Measurements from ENCODE around the gene CRTC3. TPM values are rescaled to one million over a fixed set of nuclear protein-coding genes. Genes with fewer than 3 reads are reported as not detected.

The CRTC3 gene
- total and polyA plus RNA-seq, 2 donors (not counting 1 experiment from before 2014, with no cell fraction given), result 18.3 to 23.4 TPM

DNA sequence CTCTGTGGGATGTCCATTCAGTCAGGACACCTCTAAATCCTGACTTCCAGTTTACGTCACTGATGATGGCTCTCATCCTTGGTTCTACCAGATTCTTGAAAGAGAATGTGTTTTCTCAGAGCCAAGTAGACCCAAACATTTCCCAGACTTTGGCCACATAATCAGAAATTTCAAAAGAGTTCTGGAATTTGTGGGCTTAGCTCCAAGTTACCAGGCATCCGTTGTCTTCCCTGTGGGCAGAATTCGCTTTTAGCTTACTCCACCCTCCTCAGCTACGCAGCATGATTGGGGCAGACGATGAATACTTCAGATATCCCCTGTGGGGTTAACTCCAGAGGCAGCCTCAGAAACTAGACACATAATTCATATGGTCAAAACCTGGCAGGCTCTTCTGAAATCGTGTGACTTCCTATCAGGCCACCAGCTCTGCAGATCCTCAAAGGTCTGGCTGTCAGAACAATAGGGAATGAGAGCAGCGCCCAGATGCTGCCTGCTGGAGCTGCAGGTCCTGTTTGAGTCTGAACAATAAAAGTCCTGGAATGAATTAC is 30.6 kb downstream of the CRTC3 start:
- Histone ChIP-seq H3K27ac (ENCODE audit: insufficient read depth, low read length) (peak overlapping the region; percentile 24), H3K27me3 (ENCODE audit: control insufficient read depth, insufficient read depth, low read length) (no peaks in the 10 kb centered on the region), H3K4me1 (ENCODE audit: control insufficient read depth, extremely low read depth, insufficient read depth, low read length) (peaks cover 25% of the 10 kb centered on the region), H3K9me3 (ENCODE audit: control insufficient read depth, insufficient read depth, low read depth, low read length) (no peaks in the 10 kb centered on the region), H2AFZ (ENCODE audit: low read length) (no peak overlapping the region), H4K20me1 (ENCODE audit: control insufficient read depth, extremely low read depth, insufficient read depth, low read length) (no peaks in the 10 kb centered on the region), H3K79me2 (ENCODE audit: control insufficient read depth, insufficient read depth, low read length) (no peaks in the 10 kb centered on the region), H3K4me2 (ENCODE audit: extremely low read depth, insufficient read depth, low read length) (peak overlapping the region; percentile 3), H3K9ac (ENCODE audit: insufficient read depth, low read length) (no peak overlapping the region), H3K4me3 (replicated peaks in 1 of 4; ENCODE audit: control extremely low read depth in 1 of 4, insufficient read depth in 1 of 4, low read depth in 3 of 4, low read length in 4 of 4) (no peak overlapping the region), H3K36me3 (ENCODE audit: control insufficient read depth, insufficient read depth, low read length) (no peaks in the 10 kb centered on the region)
- no peak for TF ChIP-seq EZH2 (IDR thresholded peaks at IDR 0.05; ENCODE audit: low read length, missing control alignments)
- TF ChIP-seq, protein P1, sequence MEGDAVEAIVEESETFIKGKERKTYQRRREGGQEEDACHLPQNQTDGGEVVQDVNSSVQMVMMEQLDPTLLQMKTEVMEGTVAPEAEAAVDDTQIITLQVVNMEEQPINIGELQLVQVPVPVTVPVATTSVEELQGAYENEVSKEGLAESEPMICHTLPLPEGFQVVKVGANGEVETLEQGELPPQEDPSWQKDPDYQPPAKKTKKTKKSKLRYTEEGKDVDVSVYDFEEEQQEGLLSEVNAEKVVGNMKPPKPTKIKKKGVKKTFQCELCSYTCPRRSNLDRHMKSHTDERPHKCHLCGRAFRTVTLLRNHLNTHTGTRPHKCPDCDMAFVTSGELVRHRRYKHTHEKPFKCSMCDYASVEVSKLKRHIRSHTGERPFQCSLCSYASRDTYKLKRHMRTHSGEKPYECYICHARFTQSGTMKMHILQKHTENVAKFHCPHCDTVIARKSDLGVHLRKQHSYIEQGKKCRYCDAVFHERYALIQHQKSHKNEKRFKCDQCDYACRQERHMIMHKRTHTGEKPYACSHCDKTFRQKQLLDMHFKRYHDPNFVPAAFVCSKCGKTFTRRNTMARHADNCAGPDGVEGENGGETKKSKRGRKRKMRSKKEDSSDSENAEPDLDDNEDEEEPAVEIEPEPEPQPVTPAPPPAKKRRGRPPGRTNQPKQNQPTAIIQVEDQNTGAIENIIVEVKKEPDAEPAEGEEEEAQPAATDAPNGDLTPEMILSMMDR (conservative IDR thresholded peaks at IDR 0.05 in 1 of 2, IDR thresholded peaks at IDR 0.05 in 1 of 2; ENCODE audit: low read depth in 1 of 2, low read length in 2 of 2), result no peak
- DNase-seq (ENCODE audit: low read depth in 2 of 2), result peak; percentile 95 to 96

DNA sequence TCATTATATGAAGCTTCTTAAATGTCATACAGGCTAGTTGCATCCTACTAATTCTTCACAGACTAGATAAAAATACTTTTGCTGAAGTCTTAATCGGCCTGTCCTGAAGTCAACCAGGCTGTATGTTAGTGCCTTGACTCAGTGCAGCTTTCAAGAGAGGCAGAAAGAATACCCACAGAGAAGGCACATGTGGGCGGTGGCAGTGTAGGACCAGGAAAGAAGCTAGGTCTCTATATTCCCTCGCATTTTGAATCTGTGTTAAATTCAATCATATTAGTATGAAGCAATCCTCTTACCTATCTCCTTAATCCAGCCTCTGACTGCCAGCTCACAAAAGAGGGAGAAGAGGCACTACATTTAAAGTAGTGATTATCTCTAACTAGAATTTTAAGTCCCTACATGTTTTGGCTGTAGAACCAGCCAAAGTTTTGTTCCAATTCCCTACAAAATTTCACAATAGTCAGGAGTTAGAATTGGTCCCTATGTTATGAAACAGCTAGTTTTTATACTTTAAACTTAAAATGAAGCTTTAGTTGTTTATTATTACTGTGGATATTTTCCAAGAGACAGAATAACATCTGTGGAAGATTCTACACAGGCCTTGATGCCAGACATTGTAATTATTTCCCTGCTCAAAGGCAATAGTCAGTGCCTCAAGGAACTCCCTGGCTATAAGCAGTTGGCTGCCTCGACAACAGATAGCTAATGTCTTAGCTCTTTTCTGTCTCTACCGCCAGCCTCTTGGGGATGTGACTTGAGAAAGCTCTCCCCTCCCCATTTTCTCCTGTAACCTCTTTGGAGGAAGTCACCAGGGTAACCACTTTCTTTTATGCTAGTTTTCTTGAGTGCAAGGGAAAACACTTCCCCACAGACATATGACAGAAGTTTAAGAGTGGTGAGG is 31.9 kb downstream of the CRTC3 start:
- H3K9ac ChIP-seq (ENCODE audit: insufficient read depth, low read length), result no peak overlapping the region
- DNase-seq (ENCODE audit: low read depth in 2 of 2), result peak in 1 of 2 donors; percentile 88

DNA sequence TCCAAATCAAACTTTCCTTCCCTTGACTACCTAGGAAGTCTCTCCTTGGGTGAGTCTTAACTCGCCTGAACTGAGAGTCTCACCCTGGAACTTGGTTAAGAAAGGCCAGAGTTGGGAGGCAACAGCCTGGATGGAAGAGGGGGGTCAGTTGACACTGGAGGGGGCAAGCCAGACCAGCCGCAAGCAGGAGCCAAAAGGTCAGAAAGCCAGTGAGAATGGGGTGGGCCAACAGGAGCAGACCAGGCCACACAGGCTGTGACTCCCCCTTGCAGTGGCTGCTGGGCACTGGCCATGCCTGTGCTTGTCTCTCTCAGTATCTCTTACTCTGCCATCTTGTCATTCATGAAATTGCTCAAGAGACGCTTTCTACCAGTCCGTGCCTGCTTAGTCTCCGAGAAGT is 32.9 kb downstream of the CRTC3 start:
- Histone ChIP-seq H3K79me2 (ENCODE audit: control insufficient read depth, insufficient read depth, low read length) (no peaks in the 10 kb centered on the region), H3K4me3 (replicated peaks in 1 of 4; ENCODE audit: control extremely low read depth in 1 of 4, insufficient read depth in 1 of 4, low read depth in 3 of 4, low read length in 4 of 4) (no peak overlapping the region), H3K9me3 (ENCODE audit: control insufficient read depth, insufficient read depth, low read depth, low read length) (no peaks in the 10 kb centered on the region), H3K4me1 (ENCODE audit: control insufficient read depth, extremely low read depth, insufficient read depth, low read length) (peaks cover 17% of the 10 kb centered on the region), H3K36me3 (ENCODE audit: control insufficient read depth, insufficient read depth, low read length) (no peaks in the 10 kb centered on the region), H3K4me2 (ENCODE audit: extremely low read depth, insufficient read depth, low read length) (no peak overlapping the region), H3K9ac (ENCODE audit: insufficient read depth, low read length) (no peak overlapping the region), H2AFZ (ENCODE audit: low read length) (no peak overlapping the region), H3K27me3 (ENCODE audit: control insufficient read depth, insufficient read depth, low read length) (no peaks in the 10 kb centered on the region), H3K27ac (ENCODE audit: insufficient read depth, low read length) (no peak overlapping the region), H4K20me1 (ENCODE audit: control insufficient read depth, extremely low read depth, insufficient read depth, low read length) (no peaks in the 10 kb centered on the region)
- DNase-seq (ENCODE audit: low read depth in 2 of 2), result no peak
- TF ChIP-seq EZH2 (IDR thresholded peaks at IDR 0.05; ENCODE audit: low read length, missing control alignments), result no peak
- TF ChIP-seq, protein P1 (conservative IDR thresholded peaks at IDR 0.05 in 1 of 2, IDR thresholded peaks at IDR 0.05 in 1 of 2; ENCODE audit: low read depth in 1 of 2, low read length in 2 of 2), result no peak

More for the DNA sequence above, 31.9 kb downstream of the CRTC3 start:
- Histone ChIP-seq H3K27ac (ENCODE audit: insufficient read depth, low read length) (peak overlapping the region; percentile 23), H3K4me1 (ENCODE audit: control insufficient read depth, extremely low read depth, insufficient read depth, low read length) (peaks cover 25% of the 10 kb centered on the region), H3K27me3 (ENCODE audit: control insufficient read depth, insufficient read depth, low read length) (no peaks in the 10 kb centered on the region), H3K9me3 (ENCODE audit: control insufficient read depth, insufficient read depth, low read depth, low read length) (no peaks in the 10 kb centered on the region), H3K36me3 (ENCODE audit: control insufficient read depth, insufficient read depth, low read length) (no peaks in the 10 kb centered on the region), H3K79me2 (ENCODE audit: control insufficient read depth, insufficient read depth, low read length) (no peaks in the 10 kb centered on the region), H4K20me1 (ENCODE audit: control insufficient read depth, extremely low read depth, insufficient read depth, low read length) (no peaks in the 10 kb centered on the region), H3K4me2 (ENCODE audit: extremely low read depth, insufficient read depth, low read length) (no peak overlapping the region), H3K4me3 (replicated peaks in 1 of 4; ENCODE audit: control extremely low read depth in 1 of 4, insufficient read depth in 1 of 4, low read depth in 3 of 4, low read length in 4 of 4) (no peak overlapping the region), H2AFZ (ENCODE audit: low read length) (no peak overlapping the region)
- TF ChIP-seq, protein P1 (conservative IDR thresholded peaks at IDR 0.05 in 1 of 2, IDR thresholded peaks at IDR 0.05 in 1 of 2; ENCODE audit: low read depth in 1 of 2, low read length in 2 of 2), result no peak
- TF ChIP-seq EZH2 (IDR thresholded peaks at IDR 0.05; ENCODE audit: low read length, missing control alignments), result no peak

Data from fibroblast of lung (primary cell).